Neural cell (in vitro differentiated cells): ENCODE results near the gene RMDN3. TPM values are rescaled to one million over a fixed set of nuclear protein-coding genes. Genes with fewer than 3 reads are reported as not detected.

Experiments
- H2AFZ ChIP-seq: fragments of 200-600, 300-800 bp; sonication (generic), shearing (Covaris generic); 2 replicates; pipeline ENCODE4 v1.6.0; 2014; ENCODE audit warnings: low read depth, mild to moderate bottlenecking, antibody characterized with exemption, low read length, moderate library complexity
- H3F3A ChIP-seq: fragments of 200-600 bp; shearing (Covaris generic); 2 replicates; pipeline ENCODE4 v1.6.1; 2016; ENCODE audit warnings: mild to moderate bottlenecking, moderate library complexity, mixed read lengths, antibody characterized with exemption, low read length; ENCODE audit not compliant: insufficient read depth, poor library complexity, severe bottlenecking
- H3K27ac ChIP-seq: fragments of 200-600, 300-800 bp; sonication (generic), shearing (Covaris generic); 2 replicates; pipeline ENCODE4 v1.5.1; 2014; ENCODE audit warnings: mild to moderate bottlenecking, low read length, moderate library complexity
- H3K27me3 ChIP-seq: fragments of 300-800, 200-600 bp; sonication (generic), shearing (Covaris generic); 2 replicates; pipeline ENCODE4 v1.6.0; 2014; ENCODE audit warnings: mild to moderate bottlenecking, low read depth, low read length, moderate library complexity; ENCODE audit not compliant: insufficient read depth
- H3K36me3 ChIP-seq: fragments of 300-800, 200-600 bp; sonication (generic), shearing (Covaris generic); 2 replicates; pipeline ENCODE4 v1.5.1; 2014; ENCODE audit warnings: mild to moderate bottlenecking, antibody characterized with exemption, low read length, moderate library complexity; ENCODE audit not compliant: insufficient read depth
- H3K4me2 ChIP-seq: fragments of 300-800, 200-600 bp; sonication (generic), shearing (Covaris generic); 2 replicates; pipeline ENCODE4 v1.6.0; 2014; ENCODE audit warnings: mild to moderate bottlenecking, low read length
- H3K4me3 ChIP-seq: fragments of 300-800, 200-600 bp; sonication (generic), shearing (Covaris generic); 2 replicates; pipeline ENCODE4 v1.5.1; 2014; ENCODE audit warnings: mild to moderate bottlenecking, low read length, moderate library complexity
- H3K79me2 ChIP-seq: fragments of 200-600 bp; shearing (Covaris generic); replicated peaks from 2 replicates; pipeline ENCODE4 v1.6.0; 2014; ENCODE audit warnings: mild to moderate bottlenecking, low read length, moderate library complexity; ENCODE audit not compliant: insufficient read depth
- H3K9ac ChIP-seq: fragments of 300-800, 200-600 bp; sonication (generic), shearing (Covaris generic); 2 replicates; pipeline ENCODE4 v1.6.1; 2016; ENCODE audit warnings: mild to moderate bottlenecking, low read length, mixed read lengths
- H3K9me2 ChIP-seq: fragments of 200-600 bp; shearing (Covaris generic); 2 replicates; pipeline ENCODE4 v1.6.1; 2016; ENCODE audit warnings: mild to moderate bottlenecking, low read length, mixed read lengths; ENCODE audit not compliant: insufficient read depth
- H3K9me3 ChIP-seq: fragments of 200-600, 300-800 bp; sonication (generic), shearing (Covaris generic); 2 replicates; pipeline ENCODE4 v1.6.1; 2016; ENCODE audit warnings: mild to moderate bottlenecking, mixed run types, low read length, moderate library complexity, mixed read lengths
- H4K20me1 ChIP-seq: fragments of 200-600 bp; shearing (Covaris generic); 2 replicates; pipeline ENCODE4 v1.6.1; 2016; ENCODE audit warnings: mild to moderate bottlenecking, mixed run types; ENCODE audit not compliant: insufficient read depth
- CTCF ChIP-seq: fragments of 450-650 bp; IDR thresholded peaks from 2 replicates; pipeline ENCODE4 v1.5.1; 2014; ENCODE audit warnings: antibody characterized with exemption, mild to moderate bottlenecking, moderate library complexity; ENCODE audit not compliant: poor library complexity, severe bottlenecking
- EP300 ChIP-seq: fragments of 450-650 bp; conservative IDR thresholded peaks from 2 replicates; pipeline ENCODE4 v1.6.1; 2014; ENCODE audit warnings: antibody characterized with exemption, mild to moderate bottlenecking, moderate library complexity; ENCODE audit not compliant: poor library complexity, severe bottlenecking
- EZH2 ChIP-seq: fragments of 200-600, 300-800 bp; shearing (Covaris generic), sonication (generic); IDR thresholded peaks from 2 replicates; pipeline ENCODE4 v1.6.1; 2014; ENCODE audit warnings: antibody characterized with exemption, low read length, borderline replicate concordance, mild to moderate bottlenecking; ENCODE audit not compliant: insufficient read depth, poor library complexity, severe bottlenecking
- MXI1 ChIP-seq: fragments of 450-650 bp; conservative IDR thresholded peaks from 2 replicates; pipeline ENCODE4 v1.6.1; 2014; ENCODE audit warnings: antibody characterized with exemption, mild to moderate bottlenecking; ENCODE audit not compliant: poor library complexity, severe bottlenecking
- POLR2AphosphoS5 ChIP-seq: IDR thresholded peaks from 2 replicates; pipeline ENCODE4 v1.6.1; 2012
- RAD21 ChIP-seq: fragments of 450-650 bp; conservative IDR thresholded peaks from 2 replicates; pipeline ENCODE4 v1.6.1; 2014; ENCODE audit warnings: antibody characterized with exemption, mild to moderate bottlenecking, moderate library complexity
- REST ChIP-seq: IDR thresholded peaks from 2 replicates; pipeline ENCODE4 v1.6.1; 2012; ENCODE audit warnings: borderline replicate concordance
- SMC3 ChIP-seq: fragments of 450-650 bp; conservative IDR thresholded peaks from 2 replicates; pipeline ENCODE4 v1.6.1; 2014; ENCODE audit warnings: antibody characterized with exemption, mild to moderate bottlenecking, moderate library complexity; ENCODE audit not compliant: poor library complexity
- TAF1 ChIP-seq: IDR thresholded peaks from 2 replicates; pipeline ENCODE4 v1.6.1; 2012; ENCODE audit warnings: low read depth
- polyA plus RNA-seq: library from polyadenylated mRNA; depleted of rRNA; stranded (reverse); fragments of >200 nt; gene quantifications from 2 replicates; pipeline ENCODE4 v1.2.3, GENCODE V29; 2014

The RMDN3 gene
- polyA plus RNA-seq, 1 donor from 2014 or later: 24.7 TPM

GRCh38 chr15:40796512-40796911 is 41.5 kb upstream of the RMDN3 start:
- H3K4me2 ChIP-seq: no peak overlapping the region
- peaks cover 3% of the 10 kb centered on the region for H3K36me3 ChIP-seq
- no peak overlapping the region for H3K9ac ChIP-seq
- no peaks in the 10 kb centered on the region for H3K9me2 ChIP-seq
- H3F3A ChIP-seq: no peaks in the 10 kb centered on the region
- no peak overlapping the region for H3K27ac ChIP-seq
- TF ChIP-seq EZH2: no peak
- TF ChIP-seq TAF1: no peak
- no peak for TF ChIP-seq SMC3
- no peak for TF ChIP-seq REST
- TF ChIP-seq RAD21: no peak
- no peak for TF ChIP-seq POLR2AphosphoS5
- no peak for TF ChIP-seq MXI1
- no peak for TF ChIP-seq CTCF
- no peak for TF ChIP-seq EP300
- H3K27me3 ChIP-seq: no peaks in the 10 kb centered on the region
- no peaks in the 10 kb centered on the region for H3K79me2 ChIP-seq
- no peaks in the 10 kb centered on the region for H3K9me3 ChIP-seq
- no peaks in the 10 kb centered on the region for H4K20me1 ChIP-seq
- H2AFZ ChIP-seq: no peak overlapping the region
- no peak overlapping the region for H3K4me3 ChIP-seq

- H3K27me3 ChIP-seq: no peaks in the 10 kb centered on the region
- no peak overlapping the region for H2AFZ ChIP-seq
- H3F3A ChIP-seq: no peaks in the 10 kb centered on the region
- no peak overlapping the region for H3K27ac ChIP-seq
- H3K4me2 ChIP-seq: no peak overlapping the region
- H3K36me3 ChIP-seq: peaks cover 3% of the 10 kb centered on the region
- TF ChIP-seq CTCF: no peak
- TF ChIP-seq POLR2AphosphoS5: no peak
- TF ChIP-seq SMC3: no peak
- TF ChIP-seq RAD21: no peak
- TF ChIP-seq TAF1: no peak
- no peak for TF ChIP-seq REST
- no peak for TF ChIP-seq MXI1
- TF ChIP-seq EZH2: no peak
- TF ChIP-seq EP300: no peak
- H3K79me2 ChIP-seq: no peaks in the 10 kb centered on the region
- H3K9ac ChIP-seq: no peak overlapping the region
- H4K20me1 ChIP-seq: no peaks in the 10 kb centered on the region
- H3K9me2 ChIP-seq: no peaks in the 10 kb centered on the region
- H3K9me3 ChIP-seq: no peaks in the 10 kb centered on the region
- H3K4me3 ChIP-seq: no peak overlapping the region
Measured at GRCh38 chr15:40796041-40796440, 41.0 kb upstream of the RMDN3 start.
